Measurements from ENCODE around the gene SPSB4.

Gene SPSB4

GRCh38 chr3:141083836-141084649, 32.9 kb downstream of the SPSB4 start:
- no peaks in the 10 kb centered on the region for H3K9me2 ChIP-seq (replicated peaks; ENCODE audit: insufficient read depth, low read length)
- H3K4me3 ChIP-seq (ENCODE audit: low read length): no peak overlapping the region
- H3K4me1 ChIP-seq (ENCODE audit: low read length): no peaks in the 10 kb centered on the region
- no peak overlapping the region for H2AFZ ChIP-seq (ENCODE audit: low read length)
- no peaks in the 10 kb centered on the region for H3K79me2 ChIP-seq (ENCODE audit: low read length)
- no peak overlapping the region for H3K4me2 ChIP-seq (ENCODE audit: low read depth, low read length)
- TF ChIP-seq EZH2phosphoT487 (IDR thresholded peaks at IDR 0.05; ENCODE audit: low read length) (no peak), CTCF (IDR thresholded peaks at IDR 0.05; ENCODE audit: low read length) (no peak), EZH2 (optimal IDR thresholded peaks at IDR 0.05; ENCODE audit: low read depth, low read length) (no peak)
- H3F3A ChIP-seq (ENCODE audit: insufficient read depth, low read length): no peaks in the 10 kb centered on the region
- no peaks in the 10 kb centered on the region for H3K36me3 ChIP-seq (replicated peaks; ENCODE audit: insufficient read depth, low read length)
- H3K27ac ChIP-seq (ENCODE audit: low read length): no peak overlapping the region
- no peak overlapping the region for H3K9ac ChIP-seq (ENCODE audit: low read length)
- no peaks in the 10 kb centered on the region for H4K20me1 ChIP-seq (ENCODE audit: insufficient read depth, low read length)
- no peaks in the 10 kb centered on the region for H3K9me3 ChIP-seq (replicated peaks; ENCODE audit: insufficient read depth, low read length)
- DNase-seq: no peak
- H3K27me3 ChIP-seq (replicated peaks; ENCODE audit: insufficient read depth, low read length): no peaks in the 10 kb centered on the region

GRCh38 chr3:141085343-141086070, 34.4 kb downstream of the SPSB4 start:
- Histone ChIP-seq H3K36me3 (replicated peaks; ENCODE audit: insufficient read depth, low read length) (no peaks in the 10 kb centered on the region), H3K4me3 (ENCODE audit: low read length) (no peak overlapping the region), H3K9me2 (replicated peaks; ENCODE audit: insufficient read depth, low read length) (no peaks in the 10 kb centered on the region), H3F3A (ENCODE audit: insufficient read depth, low read length) (no peaks in the 10 kb centered on the region), H4K20me1 (ENCODE audit: insufficient read depth, low read length) (no peaks in the 10 kb centered on the region), H3K79me2 (ENCODE audit: low read length) (no peaks in the 10 kb centered on the region), H3K27ac (ENCODE audit: low read length) (no peak overlapping the region), H2AFZ (ENCODE audit: low read length) (no peak overlapping the region), H3K4me2 (ENCODE audit: low read depth, low read length) (no peak overlapping the region), H3K9me3 (replicated peaks; ENCODE audit: insufficient read depth, low read length) (no peaks in the 10 kb centered on the region), H3K27me3 (replicated peaks; ENCODE audit: insufficient read depth, low read length) (no peaks in the 10 kb centered on the region), H3K9ac (ENCODE audit: low read length) (no peak overlapping the region), H3K4me1 (ENCODE audit: low read length) (no peaks in the 10 kb centered on the region)
- TF ChIP-seq CTCF (IDR thresholded peaks at IDR 0.05; ENCODE audit: low read length): no peak
- no peak for TF ChIP-seq EZH2 (optimal IDR thresholded peaks at IDR 0.05; ENCODE audit: low read depth, low read length)
- TF ChIP-seq EZH2phosphoT487 (IDR thresholded peaks at IDR 0.05; ENCODE audit: low read length): no peak
- DNase-seq: no peak

GRCh38 chr3:141086188-141086587, 35.0 kb downstream of the SPSB4 start:
- H3K9ac ChIP-seq (ENCODE audit: low read length): no peak overlapping the region
- H3K4me1 ChIP-seq (ENCODE audit: low read length): no peaks in the 10 kb centered on the region
- H2AFZ ChIP-seq (ENCODE audit: low read length): no peak overlapping the region
- no peaks in the 10 kb centered on the region for H3K27me3 ChIP-seq (replicated peaks; ENCODE audit: insufficient read depth, low read length)
- H3K9me2 ChIP-seq (replicated peaks; ENCODE audit: insufficient read depth, low read length): no peaks in the 10 kb centered on the region
- H3K79me2 ChIP-seq (ENCODE audit: low read length): no peaks in the 10 kb centered on the region
- TF ChIP-seq CTCF (IDR thresholded peaks at IDR 0.05; ENCODE audit: low read length): no peak
- no peak for TF ChIP-seq EZH2 (optimal IDR thresholded peaks at IDR 0.05; ENCODE audit: low read depth, low read length)
- no peak for TF ChIP-seq EZH2phosphoT487 (IDR thresholded peaks at IDR 0.05; ENCODE audit: low read length)
- DNase-seq: no peak
- no peak overlapping the region for H3K4me3 ChIP-seq (ENCODE audit: low read length)
- H3K36me3 ChIP-seq (replicated peaks; ENCODE audit: insufficient read depth, low read length): no peaks in the 10 kb centered on the region
- H3F3A ChIP-seq (ENCODE audit: insufficient read depth, low read length): no peaks in the 10 kb centered on the region
- H3K4me2 ChIP-seq (ENCODE audit: low read depth, low read length): no peak overlapping the region
- H3K9me3 ChIP-seq (replicated peaks; ENCODE audit: insufficient read depth, low read length): no peaks in the 10 kb centered on the region
- no peak overlapping the region for H3K27ac ChIP-seq (ENCODE audit: low read length)
- H4K20me1 ChIP-seq (ENCODE audit: insufficient read depth, low read length): no peaks in the 10 kb centered on the region

All from MM.1S (cell line).